Skin epidermis (tissue), 12 donors: Measurements from ENCODE around the gene NBPF1.
"Not testable (repeated sequence)": the region's sequence is repeated elsewhere in the genome, so short reads cannot be mapped to it uniquely, and the experiment has no call there.

Experiments used
- H3K27ac ChIP-seq, 21 experiments: fragments of 200-600 bp; sonication (generic) in 11 of 21; one replicate each; pipeline ENCODE4 v1.5.0; 2020; ENCODE audit warnings: mild to moderate bottlenecking in 3 of 21, inconsistent platforms in 2 of 21, moderate library complexity in 2 of 21
- H3K4me3 ChIP-seq, 7 experiments: fragments of 200-600 bp; sonication (generic) in 2 of 7; one replicate each; pipeline ENCODE4 v1.5.0; 2020; ENCODE audit warnings: inconsistent platforms in 2 of 7, mild to moderate bottlenecking in 2 of 7, moderate library complexity in 1 of 7

Gene NBPF1

DNA sequence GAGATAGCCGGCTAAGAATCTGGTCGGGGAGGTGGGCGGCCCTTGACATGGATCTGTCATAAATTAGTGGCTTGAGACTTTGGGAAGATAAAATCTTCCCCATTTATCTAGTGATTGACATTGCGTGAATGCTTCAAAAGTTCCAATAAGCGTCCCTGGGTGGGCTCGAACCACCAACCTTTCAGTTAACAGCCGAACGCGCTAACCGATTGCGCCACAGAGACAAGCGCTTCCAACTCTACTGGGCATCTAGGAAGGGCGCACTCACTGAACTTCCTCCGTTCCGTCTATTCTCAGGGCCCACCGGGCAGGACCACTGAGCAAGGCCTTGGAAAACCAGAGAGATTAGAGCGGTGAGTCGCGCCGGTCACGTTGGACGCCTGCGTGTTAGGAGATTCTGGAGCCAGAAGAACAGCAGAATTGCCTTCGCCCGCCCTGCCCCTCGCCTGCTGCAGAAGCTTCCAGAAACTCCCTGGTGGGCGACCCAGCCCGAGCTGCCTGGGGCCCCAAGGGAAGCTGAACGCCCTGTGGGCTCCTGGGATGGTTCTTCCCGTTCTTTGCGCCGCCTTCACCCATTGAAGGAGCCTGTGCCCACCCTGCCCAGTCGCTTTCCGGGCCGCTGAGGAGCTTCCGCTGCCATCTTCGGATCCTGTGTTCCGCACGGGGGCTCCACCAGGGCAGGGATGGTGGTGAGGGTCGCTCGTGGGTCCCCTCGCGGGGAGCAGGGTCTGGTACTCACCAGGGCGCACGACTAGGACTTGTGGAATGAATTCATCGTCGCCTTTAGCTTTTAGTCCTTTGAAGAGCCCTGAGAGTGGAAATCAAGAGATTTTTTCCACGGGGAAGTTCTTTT, 92.7 kb downstream of the NBPF1 start:
- H3K4me3 ChIP-seq, H3K27ac ChIP-seq: not testable (repeated sequence)

- not testable (repeated sequence) for H3K27ac ChIP-seq, H3K4me3 ChIP-seq
Observed at GRCh38 chr1:16519255-16519951, 94.0 kb downstream of the NBPF1 start.

DNA sequence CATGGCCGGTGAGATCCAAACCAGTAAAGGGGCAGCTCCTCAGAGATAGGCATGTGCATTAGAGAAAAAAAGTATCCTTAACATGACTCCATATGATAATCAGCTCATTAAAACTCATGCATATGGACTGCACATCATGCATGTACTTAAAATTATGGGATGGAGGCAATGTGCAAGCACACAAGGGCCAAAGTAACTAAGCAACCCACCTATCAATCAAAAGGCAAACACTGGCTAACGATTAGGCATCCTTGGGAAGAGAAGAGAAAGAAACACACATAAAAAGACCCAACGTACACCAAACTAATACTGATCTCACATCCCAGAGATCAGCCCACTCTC, 94.5 kb downstream of the NBPF1 start:
- H3K4me3 ChIP-seq, H3K27ac ChIP-seq: not testable (repeated sequence)

GRCh38 chr1:16516694-16517410, 96.5 kb downstream of the NBPF1 start:
- not testable (repeated sequence) for H3K4me3 ChIP-seq, H3K27ac ChIP-seq

DNA sequence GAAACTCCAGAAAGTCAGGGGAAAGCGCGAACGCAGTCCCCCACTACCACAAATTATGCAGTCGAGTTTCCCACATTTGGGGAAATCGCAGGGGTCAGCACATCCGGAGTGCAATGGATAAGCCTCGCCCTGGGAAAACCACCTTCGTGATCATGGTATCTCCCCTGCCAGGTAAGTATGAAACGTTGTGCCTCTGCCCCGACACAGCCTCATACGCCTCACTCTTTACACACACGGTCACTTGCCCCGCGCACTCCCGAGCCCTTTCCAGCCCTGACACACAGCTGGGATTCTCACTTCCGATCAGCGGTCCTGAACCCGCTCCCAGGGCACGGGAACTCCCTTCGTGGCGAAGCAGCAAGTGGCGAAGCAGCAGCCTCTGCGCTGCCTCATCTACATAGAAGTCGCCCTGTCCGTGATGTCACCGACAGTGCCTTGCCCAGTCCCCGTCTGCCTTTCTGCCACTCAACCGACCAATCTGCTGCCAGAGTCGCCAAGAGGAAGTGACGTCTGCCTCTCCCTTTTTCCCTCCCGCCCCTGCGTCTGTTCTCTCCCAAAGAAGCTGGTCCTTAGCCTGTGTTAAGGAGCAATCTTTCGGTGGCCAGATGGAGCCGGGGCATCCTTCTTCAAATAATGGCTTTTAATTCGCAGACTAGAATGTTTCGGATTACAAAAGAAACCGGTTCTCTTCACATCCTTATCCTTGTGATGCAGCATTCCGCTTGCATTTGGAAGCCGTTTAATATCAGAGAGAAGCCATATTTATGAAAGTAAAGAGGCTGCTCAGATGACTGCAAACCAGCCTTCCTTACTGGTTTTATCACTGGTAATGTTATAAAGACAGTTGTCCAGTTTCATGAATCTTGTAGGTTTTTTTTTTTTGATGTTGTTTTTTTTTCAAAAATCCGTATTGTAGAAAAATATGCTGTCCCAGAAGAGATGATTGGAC, 99.0 kb downstream of the NBPF1 start, which contains the start of gene RNU1-1:
TSS of gene RNU1-1 (minus strand) at position 179 of the 949 bp plus-strand sequence.
- peak within 1 kb of the TSS in 6 of 7 experiments; percentile 13 to 30 (median 17) for H3K4me3 ChIP-seq
- H3K27ac ChIP-seq, result peak within 1 kb of the TSS in 20 of 21 experiments; percentile 73 to 100 (median 87)

DNA sequence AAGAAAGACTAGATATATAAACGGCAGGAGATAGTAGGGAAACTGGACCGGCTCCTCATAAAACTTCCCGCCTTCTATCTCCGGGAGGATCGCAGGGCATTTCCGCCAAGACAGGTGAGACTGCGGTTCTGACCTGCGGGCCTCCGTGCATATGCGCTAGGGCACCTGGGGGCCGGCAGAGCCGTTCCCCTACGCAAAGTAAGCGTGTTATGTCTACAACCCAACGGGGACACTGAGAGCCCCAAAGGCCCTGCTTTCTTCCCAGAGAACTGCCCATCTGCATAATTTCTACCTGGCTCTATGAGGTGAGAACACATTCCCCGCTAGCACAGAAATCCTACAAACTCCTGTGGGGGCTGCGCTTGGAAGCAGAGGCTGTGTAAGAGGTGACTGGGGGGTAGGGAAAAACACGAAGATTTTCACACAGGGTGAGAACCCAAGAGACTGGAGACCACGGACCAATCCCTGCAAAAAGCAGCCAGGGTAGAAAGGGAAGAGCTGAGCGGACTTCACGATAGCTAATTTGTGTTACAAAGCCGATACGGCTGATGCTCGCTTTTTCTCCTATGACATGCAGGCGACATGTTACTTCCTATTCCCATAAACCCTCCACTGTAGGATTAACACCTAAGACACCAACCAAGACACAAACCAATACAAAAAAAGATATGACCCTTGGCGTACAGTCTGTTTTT, 99.8 kb downstream of the NBPF1 start:
- Histone ChIP-seq H3K4me3 (peak overlapping the region in 1 of 7 experiments; percentile 13), H3K27ac (peak overlapping the region in 14 of 21 experiments; percentile 34 to 100 (median 68))

GRCh38 chr1:16512624-16513411, 100.5 kb downstream of the NBPF1 start:
- H3K4me3 ChIP-seq, result not testable (repeated sequence)
- peak overlapping the region in 5 of 21 experiments; percentile 50 to 100 (median 77) for H3K27ac ChIP-seq
